SK-N-MC (cell line): ENCODE results near the gene CALR3.
"Not testable (repeated sequence)": the region's sequence is repeated elsewhere in the genome, so short reads cannot be mapped to it uniquely, and the experiment has no call there.

ENCODE experiments used
- DNase-seq: peaks from one replicate; pipeline ENCODE4 v3.0.0-alpha.2; 2011; ENCODE audit warnings: low read depth, low spot score
- H3K27ac ChIP-seq: fragments of 200-600 bp; sonication (generic); 2 replicates; pipeline ENCODE4 v1.5.1; 2016; ENCODE audit warnings: mixed run types
- H3K36me3 ChIP-seq: fragments of 200-600 bp; sonication (generic); 2 replicates; pipeline ENCODE4 v1.6.1; 2017; ENCODE audit warnings: antibody characterized with exemption, low read length, mixed read lengths; ENCODE audit not compliant: insufficient read depth
- H3K4me3 ChIP-seq: fragments of 200-600 bp; sonication (generic); 2 replicates; pipeline ENCODE4 v1.5.1; 2016
- H3K9ac ChIP-seq: fragments of 200-600 bp; sonication (generic); 2 replicates; pipeline ENCODE4 v1.8.0; 2017; ENCODE audit warnings: mixed run types, mixed read lengths; ENCODE audit not compliant: insufficient read length
- H3K9me3 ChIP-seq: fragments of 200-600 bp; sonication (generic); 2 replicates; pipeline ENCODE4 v1.6.1; 2017; ENCODE audit warnings: low read depth, mild to moderate bottlenecking, antibody characterized with exemption, low read length, moderate library complexity, mixed read lengths
- EZH2 ChIP-seq: fragments of 200-600 bp; sonication (generic); IDR thresholded peaks from one replicate; pipeline ENCODE4 v1.6.1; 2017; ENCODE audit warnings: antibody characterized with exemption
- FOXP2 ChIP-seq: optimal IDR thresholded peaks from 2 replicates; pipeline ENCODE3; 2011; ENCODE audit warnings: mild to moderate bottlenecking, moderate library complexity; ENCODE audit not compliant: insufficient read depth; ENCODE audit errors: extremely low read length, control extremely low read depth
- POLR2AphosphoS5 ChIP-seq: IDR thresholded peaks from 2 replicates; pipeline ENCODE4 v1.6.1; 2012; ENCODE audit warnings: mild to moderate bottlenecking, low read depth, low read length, borderline replicate concordance

Gene CALR3

DNA sequence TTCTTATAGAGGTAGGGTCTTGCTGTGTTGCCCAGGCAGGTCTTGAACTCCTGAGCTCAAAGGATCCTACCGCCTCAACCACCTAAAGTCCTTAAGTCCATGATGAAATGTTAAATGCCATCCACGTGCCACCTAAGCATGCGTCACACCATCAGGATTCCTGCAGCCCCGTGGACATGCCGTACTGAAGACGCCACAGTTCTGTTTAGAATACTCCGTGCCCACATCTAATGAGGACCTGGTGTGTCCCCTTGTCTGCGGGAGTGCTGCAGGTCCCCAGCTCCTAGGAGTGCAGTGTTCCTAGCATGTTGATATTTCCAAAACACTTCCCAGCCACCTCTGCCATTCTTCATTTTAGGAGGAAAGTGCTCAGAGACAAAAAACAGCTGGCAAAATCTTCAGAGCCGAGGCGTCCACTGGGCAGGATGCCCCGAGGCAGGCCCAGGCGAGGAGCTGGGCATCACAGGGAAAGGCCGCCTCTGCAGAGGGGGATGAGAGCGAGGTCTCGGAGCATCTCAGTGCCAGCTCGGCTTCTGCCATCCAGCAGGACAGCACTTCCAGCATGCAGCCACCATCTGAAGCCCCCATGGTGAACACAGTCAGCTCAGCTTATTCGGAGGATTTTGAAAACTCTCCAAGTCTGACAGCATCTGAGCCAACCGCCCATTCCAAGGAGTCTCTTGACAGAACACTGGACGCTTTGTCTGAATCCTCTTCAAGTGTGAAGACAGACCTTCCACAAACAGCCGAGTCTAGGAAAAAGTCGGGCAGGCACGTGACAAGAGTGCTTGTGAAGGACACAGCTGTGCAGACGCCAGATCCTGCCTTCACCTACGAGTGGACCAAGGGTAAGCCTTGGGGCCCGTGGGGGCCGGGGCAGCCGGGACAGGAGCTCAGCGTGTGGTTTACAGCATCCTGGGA is 13.4 kb upstream of the CALR3 start:
- no peak overlapping the region for H3K4me3 ChIP-seq
- peaks cover 14% of the 10 kb centered on the region for H3K36me3 ChIP-seq
- DNase-seq: no peak
- H3K27ac ChIP-seq: no peak overlapping the region
- no peaks in the 10 kb centered on the region for H3K9me3 ChIP-seq
- no peak overlapping the region for H3K9ac ChIP-seq
- no peak for TF ChIP-seq POLR2AphosphoS5
- TF ChIP-seq EZH2: no peak
- no peak for TF ChIP-seq FOXP2

- Histone ChIP-seq H3K36me3 (peaks cover 19% of the 10 kb centered on the region), H3K9ac (no peak overlapping the region), H3K27ac (no peak overlapping the region), H3K9me3 (no peaks in the 10 kb centered on the region), H3K4me3 (no peak overlapping the region)
- TF ChIP-seq EZH2: no peak
- TF ChIP-seq FOXP2: no peak
- TF ChIP-seq POLR2AphosphoS5: no peak
- no peak for DNase-seq
These were observed 12.6 kb upstream of the CALR3 start for GRCh38 chr19:16508546-16508945.

- H3K9ac ChIP-seq: no peak overlapping the region
- H3K27ac ChIP-seq: no peak overlapping the region
- TF ChIP-seq FOXP2 (no peak), EZH2 (no peak), POLR2AphosphoS5 (no peak)
- DNase-seq: no peak
- no peak overlapping the region for H3K4me3 ChIP-seq
- no peaks in the 10 kb centered on the region for H3K9me3 ChIP-seq
- H3K36me3 ChIP-seq: peaks cover 29% of the 10 kb centered on the region
These were observed 11.0 kb upstream of the CALR3 start for GRCh38 chr19:16506961-16507360.

GRCh38 chr19:16506161-16506560 is 10.2 kb upstream of the CALR3 start:
- H3K4me3 ChIP-seq, H3K9me3 ChIP-seq, DNase-seq, H3K27ac ChIP-seq, H3K9ac ChIP-seq: not testable (repeated sequence)
- peaks cover 29% of the 10 kb centered on the region for H3K36me3 ChIP-seq

GRCh38 chr19:16504271-16504670 is 8.3 kb upstream of the CALR3 start:
- Histone ChIP-seq H3K36me3 (peaks cover 25% of the 10 kb centered on the region; the same call in 1 of the 2 replicates), H3K9ac (no peak overlapping the region), H3K9me3 (no peaks in the 10 kb centered on the region), H3K27ac (no peak overlapping the region), H3K4me3 (no peak overlapping the region)
- DNase-seq: no peak
- TF ChIP-seq EZH2 (no peak), FOXP2 (no peak), POLR2AphosphoS5 (no peak)

DNA sequence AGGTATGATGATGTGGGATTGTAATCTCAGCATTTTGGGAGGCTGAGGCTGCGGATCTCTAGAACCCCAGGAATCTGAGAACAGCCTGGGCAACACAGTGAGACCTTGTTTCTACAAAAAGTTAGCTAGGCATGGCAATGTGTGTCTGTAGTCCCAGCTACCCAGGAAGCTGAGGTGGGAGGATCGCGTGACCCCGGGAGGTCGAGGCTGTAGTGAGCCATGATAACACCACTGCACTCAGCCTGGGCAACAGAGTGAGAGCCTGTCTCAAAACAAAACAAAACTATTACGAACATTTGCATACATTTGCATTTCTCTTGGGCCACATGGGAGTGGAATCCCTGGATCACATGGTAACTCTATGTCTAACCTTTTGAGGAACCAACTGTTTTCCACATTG is 1.9 kb upstream of the CALR3 start:
- TF ChIP-seq POLR2AphosphoS5 (no peak), EZH2 (no peak), FOXP2 (no peak)
- Histone ChIP-seq H3K9ac (no peak overlapping the region), H3K4me3 (no peak overlapping the region), H3K9me3 (no peaks in the 10 kb centered on the region), H3K36me3 (peaks cover 8% of the 10 kb centered on the region; the same call in 1 of the 2 replicates), H3K27ac (no peak overlapping the region)
- no peak for DNase-seq

- no peak for DNase-seq
- H3K27ac ChIP-seq: no peak overlapping the region
- peak overlapping the region; percentile 64 for H3K9ac ChIP-seq
- H3K4me3 ChIP-seq: peak overlapping the region; percentile 85
- TF ChIP-seq POLR2AphosphoS5: no peak
- TF ChIP-seq EZH2: no peak
- TF ChIP-seq FOXP2: no peak
- peaks cover 5% of the 10 kb centered on the region; the same call in 1 of the 2 replicates for H3K36me3 ChIP-seq
- H3K9me3 ChIP-seq: no peaks in the 10 kb centered on the region
These were observed 1.1 kb upstream of the CALR3 start for GRCh38 chr19:16497042-16497441.

GRCh38 chr19:16496613-16496983 is 631 bp upstream of the CALR3 start:
- H3K4me3 ChIP-seq: peak overlapping the region; percentile 85
- TF ChIP-seq POLR2AphosphoS5: no peak
- no peak for TF ChIP-seq EZH2
- TF ChIP-seq FOXP2: no peak
- no peak for DNase-seq
- H3K9ac ChIP-seq: peak overlapping the region; percentile 64
- no peaks in the 10 kb centered on the region for H3K9me3 ChIP-seq
- H3K27ac ChIP-seq: no peak overlapping the region
- peaks cover 5% of the 10 kb centered on the region; the same call in 1 of the 2 replicates for H3K36me3 ChIP-seq

- H3K4me3 ChIP-seq, H3K9ac ChIP-seq, H3K9me3 ChIP-seq, H3K27ac ChIP-seq, DNase-seq, H3K36me3 ChIP-seq: not testable (repeated sequence)
These were observed 9.5 kb downstream of the CALR3 start for GRCh38 chr19:16486476-16486875.
